ENCODE data around the gene SARDH. TPM values are rescaled to one million over a fixed set of nuclear protein-coding genes. Genes with fewer than 3 reads are reported as not detected.

SARDH gene
- total RNA-seq, 4 donors from 2014 or later, result 0.26 to 0.57 TPM; not detected in 2

- Histone ChIP-seq H3K27ac (no peak overlapping the region), H3K36me3 (peaks cover 0 to 30% (median 7%) of the 10 kb centered on the region in 3 donors), H3K27me3 (no peaks in the 10 kb centered on the region), H3K9me3 (no peaks in the 10 kb centered on the region), H3K4me3 (no peak overlapping the region), H3K4me1 (no peaks in the 10 kb centered on the region)
- 75 to 83% methylated on average over 1 of the region's 11 CpGs for WGBS, 2 donors
- TF ChIP-seq CTCF (IDR thresholded peaks at IDR 0.05) (no peak), POLR2A (IDR thresholded peaks at IDR 0.05) (no peak)
- intact Hi-C loops (cut with DNase I), result no loop called here
- DNase-seq, result no peak
Observed at GRCh38 chr9:133759946-133760345, 21.8 kb upstream of the SARDH start.

GRCh38 chr9:133759146-133759900 lies 21.2 kb upstream of the SARDH start:
- intact Hi-C loops (cut with DNase I), result no loop called here
- TF ChIP-seq POLR2A (IDR thresholded peaks at IDR 0.05) (no peak), CTCF (IDR thresholded peaks at IDR 0.05) (no peak)
- 75 to 90% methylated on average over 15 to 20 of the region's 32 CpGs for WGBS, 2 donors
- Histone ChIP-seq H3K27ac (no peak overlapping the region), H3K27me3 (peaks cover 0 to 6% (median 0%) of the 10 kb centered on the region in 4 donors), H3K4me3 (no peak overlapping the region), H3K9me3 (no peaks in the 10 kb centered on the region), H3K36me3 (peaks cover 0 to 27% (median 7%) of the 10 kb centered on the region in 3 donors), H3K4me1 (no peaks in the 10 kb centered on the region)
- DNase-seq, result no peak

GRCh38 chr9:133758228-133758627 lies 20.1 kb upstream of the SARDH start:
- H3K4me1 ChIP-seq, result no peaks in the 10 kb centered on the region
- no peak overlapping the region for H3K4me3 ChIP-seq
- H3K27me3 ChIP-seq, result peaks cover 0 to 11% (median 0%) of the 10 kb centered on the region in 4 donors
- H3K9me3 ChIP-seq, result no peaks in the 10 kb centered on the region
- 68 to 76% methylated on average over 7 of the region's 7 CpGs for WGBS, 2 donors
- TF ChIP-seq POLR2A (IDR thresholded peaks at IDR 0.05) (no peak), CTCF (IDR thresholded peaks at IDR 0.05) (no peak)
- no peak for DNase-seq
- intact Hi-C loops (cut with DNase I), result no loop called here
- peaks cover 0 to 17% (median 1%) of the 10 kb centered on the region in 3 donors for H3K36me3 ChIP-seq
- no peak overlapping the region for H3K27ac ChIP-seq

GRCh38 chr9:133754688-133755227 lies 16.6 kb upstream of the SARDH start:
- intact Hi-C loops (cut with DNase I), result no loop called here
- no peaks in the 10 kb centered on the region for H3K4me1 ChIP-seq
- H3K27me3 ChIP-seq, result peaks cover 0 to 44% (median 0%) of the 10 kb centered on the region in 4 donors
- TF ChIP-seq CTCF (IDR thresholded peaks at IDR 0.05) (no peak), POLR2A (IDR thresholded peaks at IDR 0.05) (no peak)
- no peaks in the 10 kb centered on the region for H3K9me3 ChIP-seq
- WGBS, 2 donors, result 52 to 67% methylated on average over 9 of the region's 9 CpGs
- no peak overlapping the region for H3K4me3 ChIP-seq
- no peak for DNase-seq
- no peak overlapping the region for H3K27ac ChIP-seq
- no peaks in the 10 kb centered on the region for H3K36me3 ChIP-seq

- H3K36me3 ChIP-seq, result no peaks in the 10 kb centered on the region
- no peaks in the 10 kb centered on the region for H3K9me3 ChIP-seq
- no peak for DNase-seq
- no peak for TF ChIP-seq CTCF (IDR thresholded peaks at IDR 0.05)
- no peak for TF ChIP-seq POLR2A (IDR thresholded peaks at IDR 0.05)
- peaks cover 0 to 47% (median 0%) of the 10 kb centered on the region in 4 donors for H3K27me3 ChIP-seq
- intact Hi-C loops (cut with DNase I), result no loop called here
- H3K4me3 ChIP-seq, result no peak overlapping the region
- H3K27ac ChIP-seq, result no peak overlapping the region
- WGBS, 2 donors, result 84% methylated on average over 6 of the region's 6 CpGs; no CpG with 5 or more reads in 1 of the 2 donors
- no peaks in the 10 kb centered on the region for H3K4me1 ChIP-seq
Observed at GRCh38 chr9:133754187-133754586, 16.0 kb upstream of the SARDH start.

Measured in esophagus squamous epithelium (tissue), 5 donors.